Spleen (tissue), 7 donors: Measurements from ENCODE around the gene EBLN1.

Source experiments
- CTCF ChIP-seq, 11 experiments: fragments of 200-600 bp in 7 of 11; fragments of 450-650 bp in 4 of 11; sonication (generic) in 4 of 11; IDR thresholded peaks in 8 of 11; conservative IDR thresholded peaks in 3 of 11; 1 replicate in 7 of 11; 2 replicates in 4 of 11; pipeline versions ENCODE4 v1.4.0 to v1.8.0; 2016 to 2021; ENCODE audit warnings: antibody characterized with exemption in 11 of 11, inconsistent platforms in 4 of 11, mild to moderate bottlenecking in 1 of 11
- POLR2A ChIP-seq, 3 donors: fragments of 450-650 bp; IDR thresholded peaks; one replicate each; pipeline ENCODE4 v1.5.1; 2017; ENCODE audit warnings: antibody characterized with exemption in 3 of 3, mild to moderate bottlenecking in 1 of 3
- donor health status: DM: no; HTN: no; CAD: no; lungs with moderate emphysema.
- donor health status: DM: no; HTN: no; CAD: no.
- donor health status: DM: no; HTN: no; CAD: no.

DNA sequence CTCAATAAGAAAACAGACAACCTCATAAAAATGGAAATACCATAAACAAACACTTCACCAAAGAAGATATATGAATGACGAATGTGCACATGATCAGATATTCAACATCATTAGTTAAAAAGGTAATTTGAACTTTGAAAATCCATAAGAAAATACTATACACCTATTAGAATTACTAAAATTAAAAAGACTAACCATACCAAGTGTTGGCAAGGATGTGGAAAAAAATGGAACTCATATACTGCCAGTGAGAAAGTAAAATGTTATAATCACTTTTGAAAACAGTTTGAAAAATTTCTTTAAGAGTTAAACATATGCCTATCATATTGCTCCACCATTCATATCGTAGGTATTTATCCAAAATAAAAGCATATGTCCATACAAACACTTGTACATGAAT, 37.1 kb downstream of the EBLN1 start:
- TF ChIP-seq CTCF (IDR thresholded peaks at IDR 0.05 in 8 of 11, conservative IDR thresholded peaks at IDR 0.05 in 3 of 11) (no peak), POLR2A (IDR thresholded peaks at IDR 0.05) (no peak)
